Transverse colon (tissue), 4 donors: ENCODE data around the gene RAB35.

Experiments used
- CTCF ChIP-seq, 5 experiments: fragments of 200-600 bp in 3 of 5; fragments of 450-650 bp in 2 of 5; sonication (generic) in 3 of 5; IDR thresholded peaks; 1 replicate in 2 of 5; 2 replicates in 3 of 5; pipeline ENCODE4 v1.5.1; 2016 to 2017; ENCODE audit warnings: antibody characterized with exemption in 5 of 5, inconsistent platforms in 3 of 5, mild to moderate bottlenecking in 2 of 5, moderate library complexity in 1 of 5
- EP300 ChIP-seq: sonication (generic); formaldehyde crosslinking; IDR thresholded peaks from one replicate; pipeline ENCODE4 v1.6.1; 2017; ENCODE audit warnings: antibody characterized with exemption, low read depth
- POLR2A ChIP-seq: fragments of 450-650 bp; IDR thresholded peaks from one replicate; pipeline ENCODE4 v1.6.1; 2016; ENCODE audit warnings: antibody characterized with exemption, mild to moderate bottlenecking, moderate library complexity
- POLR2AphosphoS5 ChIP-seq, 3 donors: sonication (generic); formaldehyde crosslinking; IDR thresholded peaks; one replicate each; pipeline ENCODE4 v1.6.1; 2016; ENCODE audit warnings: antibody characterized with exemption in 3 of 3

GRCh38 chr12:120155072-120155471 lies 38.5 kb upstream of the RAB35 start:
- TF ChIP-seq POLR2A, result no peak
- TF ChIP-seq CTCF (IDR thresholded peaks at IDR 0.05), result no peak
- no peak for TF ChIP-seq EP300
- TF ChIP-seq POLR2AphosphoS5 (IDR thresholded peaks at IDR 0.05), result no peak
